ENCODE measurements around the gene SYT9. TPM values are rescaled to one million over a fixed set of nuclear protein-coding genes. Genes with fewer than 3 reads are reported as not detected.

SYT9 gene
- polyA plus RNA-seq, 1 donor from 2014 or later: 2.3 TPM

DNA sequence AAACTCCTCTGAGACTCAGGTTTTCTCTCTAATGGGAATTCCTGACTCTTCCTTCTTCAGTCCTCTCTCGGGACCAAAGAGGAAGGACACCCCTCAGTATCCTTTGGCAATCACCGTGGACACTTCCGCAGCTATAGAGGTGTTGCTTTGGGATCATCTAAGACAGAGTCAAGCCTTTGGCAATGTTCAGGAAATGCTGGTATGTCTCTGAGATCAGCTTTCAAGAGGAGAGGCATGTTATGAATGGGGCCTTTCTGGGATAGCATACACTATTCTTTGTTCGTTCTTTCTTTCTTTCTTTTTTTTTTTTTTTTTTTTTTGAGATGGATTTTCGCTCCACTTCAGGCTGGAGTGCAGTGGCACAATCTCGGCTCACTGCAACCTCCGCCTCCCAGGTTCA lies 219.4 kb downstream of the SYT9 start:
- Histone ChIP-seq H3K27me3 (ENCODE audit: insufficient read depth, low read depth, low read length) (no peaks in the 10 kb centered on the region), H3K4me3 (ENCODE audit: low read length) (no peak overlapping the region), H3K36me3 (ENCODE audit: insufficient read depth, low read length) (no peaks in the 10 kb centered on the region), H3K79me2 (replicated peaks; ENCODE audit: insufficient read depth, low read length) (no peaks in the 10 kb centered on the region), H4K20me1 (ENCODE audit: insufficient read depth) (no peaks in the 10 kb centered on the region), H3K9me3 (ENCODE audit: low read length) (no peaks in the 10 kb centered on the region), H3K9me2 (ENCODE audit: insufficient read depth, low read length) (no peaks in the 10 kb centered on the region), H3F3A (ENCODE audit: insufficient read depth, low read length, poor library complexity, severe bottlenecking) (no peaks in the 10 kb centered on the region), H3K27ac (ENCODE audit: low read length) (no peak overlapping the region), H3K4me2 (ENCODE audit: low read length) (no peak overlapping the region), H2AFZ (ENCODE audit: low read depth, low read length) (no peak overlapping the region), H3K9ac (ENCODE audit: low read length) (no peak overlapping the region)
- TF ChIP-seq, protein P1, sequence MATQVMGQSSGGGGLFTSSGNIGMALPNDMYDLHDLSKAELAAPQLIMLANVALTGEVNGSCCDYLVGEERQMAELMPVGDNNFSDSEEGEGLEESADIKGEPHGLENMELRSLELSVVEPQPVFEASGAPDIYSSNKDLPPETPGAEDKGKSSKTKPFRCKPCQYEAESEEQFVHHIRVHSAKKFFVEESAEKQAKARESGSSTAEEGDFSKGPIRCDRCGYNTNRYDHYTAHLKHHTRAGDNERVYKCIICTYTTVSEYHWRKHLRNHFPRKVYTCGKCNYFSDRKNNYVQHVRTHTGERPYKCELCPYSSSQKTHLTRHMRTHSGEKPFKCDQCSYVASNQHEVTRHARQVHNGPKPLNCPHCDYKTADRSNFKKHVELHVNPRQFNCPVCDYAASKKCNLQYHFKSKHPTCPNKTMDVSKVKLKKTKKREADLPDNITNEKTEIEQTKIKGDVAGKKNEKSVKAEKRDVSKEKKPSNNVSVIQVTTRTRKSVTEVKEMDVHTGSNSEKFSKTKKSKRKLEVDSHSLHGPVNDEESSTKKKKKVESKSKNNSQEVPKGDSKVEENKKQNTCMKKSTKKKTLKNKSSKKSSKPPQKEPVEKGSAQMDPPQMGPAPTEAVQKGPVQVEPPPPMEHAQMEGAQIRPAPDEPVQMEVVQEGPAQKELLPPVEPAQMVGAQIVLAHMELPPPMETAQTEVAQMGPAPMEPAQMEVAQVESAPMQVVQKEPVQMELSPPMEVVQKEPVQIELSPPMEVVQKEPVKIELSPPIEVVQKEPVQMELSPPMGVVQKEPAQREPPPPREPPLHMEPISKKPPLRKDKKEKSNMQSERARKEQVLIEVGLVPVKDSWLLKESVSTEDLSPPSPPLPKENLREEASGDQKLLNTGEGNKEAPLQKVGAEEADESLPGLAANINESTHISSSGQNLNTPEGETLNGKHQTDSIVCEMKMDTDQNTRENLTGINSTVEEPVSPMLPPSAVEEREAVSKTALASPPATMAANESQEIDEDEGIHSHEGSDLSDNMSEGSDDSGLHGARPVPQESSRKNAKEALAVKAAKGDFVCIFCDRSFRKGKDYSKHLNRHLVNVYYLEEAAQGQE (IDR thresholded peaks at IDR 0.05; ENCODE audit: borderline replicate concordance): no peak
- TF ChIP-seq EP300 (conservative IDR thresholded peaks at IDR 0.05; ENCODE audit: poor library complexity, severe bottlenecking) (no peak), RAD21 (conservative IDR thresholded peaks at IDR 0.05) (no peak), TAF1 (IDR thresholded peaks at IDR 0.05; ENCODE audit: low read depth) (no peak), MXI1 (conservative IDR thresholded peaks at IDR 0.05; ENCODE audit: poor library complexity, severe bottlenecking) (no peak), POLR2AphosphoS5 (IDR thresholded peaks at IDR 0.05) (no peak), EZH2 (IDR thresholded peaks at IDR 0.05; ENCODE audit: borderline replicate concordance, insufficient read depth, low read length, poor library complexity, severe bottlenecking) (no peak), SMC3 (conservative IDR thresholded peaks at IDR 0.05; ENCODE audit: poor library complexity) (no peak)
- TF ChIP-seq, protein P2, sequence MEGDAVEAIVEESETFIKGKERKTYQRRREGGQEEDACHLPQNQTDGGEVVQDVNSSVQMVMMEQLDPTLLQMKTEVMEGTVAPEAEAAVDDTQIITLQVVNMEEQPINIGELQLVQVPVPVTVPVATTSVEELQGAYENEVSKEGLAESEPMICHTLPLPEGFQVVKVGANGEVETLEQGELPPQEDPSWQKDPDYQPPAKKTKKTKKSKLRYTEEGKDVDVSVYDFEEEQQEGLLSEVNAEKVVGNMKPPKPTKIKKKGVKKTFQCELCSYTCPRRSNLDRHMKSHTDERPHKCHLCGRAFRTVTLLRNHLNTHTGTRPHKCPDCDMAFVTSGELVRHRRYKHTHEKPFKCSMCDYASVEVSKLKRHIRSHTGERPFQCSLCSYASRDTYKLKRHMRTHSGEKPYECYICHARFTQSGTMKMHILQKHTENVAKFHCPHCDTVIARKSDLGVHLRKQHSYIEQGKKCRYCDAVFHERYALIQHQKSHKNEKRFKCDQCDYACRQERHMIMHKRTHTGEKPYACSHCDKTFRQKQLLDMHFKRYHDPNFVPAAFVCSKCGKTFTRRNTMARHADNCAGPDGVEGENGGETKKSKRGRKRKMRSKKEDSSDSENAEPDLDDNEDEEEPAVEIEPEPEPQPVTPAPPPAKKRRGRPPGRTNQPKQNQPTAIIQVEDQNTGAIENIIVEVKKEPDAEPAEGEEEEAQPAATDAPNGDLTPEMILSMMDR (IDR thresholded peaks at IDR 0.05; ENCODE audit: poor library complexity, severe bottlenecking): no peak

DNA sequence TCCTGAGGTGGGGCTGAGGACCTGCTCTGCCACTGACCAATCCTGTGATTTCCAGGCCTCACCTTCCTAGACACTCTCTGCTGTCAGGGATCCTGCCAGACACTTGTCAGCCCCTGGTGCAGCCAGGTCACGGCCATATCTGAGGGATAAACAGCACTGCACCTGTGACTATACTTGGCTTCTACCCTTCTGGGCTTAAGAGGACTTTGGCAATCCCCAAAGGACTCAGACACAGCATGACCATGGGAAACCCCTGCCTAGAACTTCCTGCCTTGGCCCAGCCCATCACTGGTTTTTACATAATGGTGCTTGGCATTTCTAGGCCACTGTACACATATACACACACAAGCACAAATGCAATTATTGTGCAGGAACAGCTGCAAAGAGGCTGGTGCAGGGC lies 222.0 kb downstream of the SYT9 start:
- Histone ChIP-seq H3K27me3 (ENCODE audit: insufficient read depth, low read depth, low read length) (no peaks in the 10 kb centered on the region), H3K36me3 (ENCODE audit: insufficient read depth, low read length) (no peaks in the 10 kb centered on the region), H3K79me2 (replicated peaks; ENCODE audit: insufficient read depth, low read length) (no peaks in the 10 kb centered on the region), H2AFZ (ENCODE audit: low read depth, low read length) (no peak overlapping the region), H3K9ac (ENCODE audit: low read length) (no peak overlapping the region), H3F3A (ENCODE audit: insufficient read depth, low read length, poor library complexity, severe bottlenecking) (no peaks in the 10 kb centered on the region), H4K20me1 (ENCODE audit: insufficient read depth) (no peaks in the 10 kb centered on the region), H3K9me3 (ENCODE audit: low read length) (no peaks in the 10 kb centered on the region), H3K4me3 (ENCODE audit: low read length) (no peak overlapping the region), H3K4me2 (ENCODE audit: low read length) (no peak overlapping the region), H3K27ac (ENCODE audit: low read length) (no peak overlapping the region), H3K9me2 (ENCODE audit: insufficient read depth, low read length) (no peaks in the 10 kb centered on the region)
- TF ChIP-seq, protein P2 (IDR thresholded peaks at IDR 0.05; ENCODE audit: poor library complexity, severe bottlenecking): no peak
- no peak for TF ChIP-seq SMC3 (conservative IDR thresholded peaks at IDR 0.05; ENCODE audit: poor library complexity)
- TF ChIP-seq RAD21 (conservative IDR thresholded peaks at IDR 0.05): no peak
- no peak for TF ChIP-seq TAF1 (IDR thresholded peaks at IDR 0.05; ENCODE audit: low read depth)
- no peak for TF ChIP-seq EP300 (conservative IDR thresholded peaks at IDR 0.05; ENCODE audit: poor library complexity, severe bottlenecking)
- TF ChIP-seq POLR2AphosphoS5 (IDR thresholded peaks at IDR 0.05): no peak
- TF ChIP-seq, protein P1 (IDR thresholded peaks at IDR 0.05; ENCODE audit: borderline replicate concordance): no peak
- no peak for TF ChIP-seq EZH2 (IDR thresholded peaks at IDR 0.05; ENCODE audit: borderline replicate concordance, insufficient read depth, low read length, poor library complexity, severe bottlenecking)
- no peak for TF ChIP-seq MXI1 (conservative IDR thresholded peaks at IDR 0.05; ENCODE audit: poor library complexity, severe bottlenecking)
